G401 (cell line): ENCODE measurements around the gene TBPL2. TPM values are rescaled to one million over a fixed set of nuclear protein-coding genes. Genes with fewer than 3 reads are reported as not detected.

ENCODE experiments used
- DNase-seq: peaks from one replicate; pipeline ENCODE4 v3.0.0-alpha.2; 2015; ENCODE audit warnings: low spot score
- in situ Hi-C: cut with HindIII; loops from 2 replicates; pipeline ENCODE4 v1.10.0; 2016; ENCODE audit warnings: low sequenced_read_pairs, mixed read lengths
- total RNA-seq: library from RNA; depleted of rRNA; stranded (reverse); fragments of >200 nt; shearing (Covaris generic); gene quantifications from 2 replicates; pipeline ENCODE4 v1.2.3, GENCODE V29; 2014; rRNA removed

The TBPL2 gene
- total RNA-seq, 1 experiment from 2014 or later: not detected

GRCh38 chr14:55374771-55375170, 65.6 kb downstream of the TBPL2 start:
- no peak for DNase-seq
- in situ Hi-C loops: no loop called here

DNA sequence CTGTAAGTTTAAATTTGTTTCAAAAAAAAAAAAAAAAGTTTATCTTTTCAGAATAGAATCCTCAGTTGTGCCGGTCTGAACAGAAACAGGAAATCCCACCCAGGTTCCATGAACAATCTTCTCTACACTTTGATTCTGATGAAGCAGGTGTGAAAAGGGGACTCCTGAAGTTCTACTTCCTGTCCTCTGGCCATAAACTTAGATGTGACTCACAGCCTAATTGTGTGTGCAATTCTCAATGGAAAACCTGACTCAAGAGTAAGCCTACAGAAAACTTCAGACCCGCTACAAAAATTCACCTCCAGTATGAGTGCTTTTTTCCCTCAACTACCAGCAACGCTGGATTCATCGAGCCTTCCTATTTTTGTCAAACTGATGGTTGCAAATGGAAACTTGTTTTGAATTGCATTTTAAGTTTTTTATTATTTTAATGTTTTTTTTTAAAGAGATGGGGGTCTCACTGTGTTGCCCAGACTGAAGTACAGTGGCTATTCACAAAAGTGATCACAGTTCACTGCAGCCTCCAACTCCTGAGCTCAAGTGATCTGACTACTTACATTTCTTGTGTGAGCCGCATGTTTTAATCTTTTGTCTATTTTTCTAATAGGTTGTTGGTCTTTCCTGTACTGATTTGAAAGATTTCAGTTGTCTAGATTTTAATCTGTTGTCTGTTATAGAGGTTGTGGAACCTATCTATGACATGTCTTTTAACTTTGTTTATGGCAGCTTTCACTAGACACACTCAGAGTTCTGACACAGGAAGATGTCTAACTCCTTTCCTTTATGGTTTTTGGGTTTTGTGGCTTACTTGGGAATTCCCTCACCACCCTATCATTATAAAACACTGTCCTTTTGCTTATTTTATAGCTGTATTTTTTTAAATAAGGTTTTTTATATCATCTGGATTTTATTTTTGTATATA, 66.4 kb downstream of the TBPL2 start:
- in situ Hi-C loops: no loop called here
- DNase-seq: no peak

GRCh38 chr14:55372825-55373224, 67.6 kb downstream of the TBPL2 start:
- in situ Hi-C loops: no loop called here
- DNase-seq: no peak

DNA sequence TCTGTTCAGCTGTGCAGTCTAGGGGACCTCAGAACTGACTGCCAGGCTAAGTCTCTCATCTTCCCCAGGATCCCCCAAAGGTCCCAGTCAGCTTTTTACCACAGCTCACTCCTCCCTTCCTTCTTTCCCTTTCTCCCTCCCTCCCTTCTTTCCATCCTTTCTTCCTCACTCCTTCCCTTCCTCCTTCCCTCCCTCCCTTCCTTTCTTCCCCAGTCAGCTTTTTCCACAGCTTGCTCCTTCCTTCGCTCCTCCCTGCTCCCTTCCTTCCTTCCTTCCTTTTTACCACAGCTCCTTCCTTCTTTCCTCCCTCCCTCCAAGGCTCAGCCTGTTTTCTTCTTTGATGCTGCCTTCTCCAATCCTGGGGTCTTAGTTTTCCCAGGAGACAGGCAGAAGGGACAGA, 68.0 kb downstream of the TBPL2 start:
- in situ Hi-C loops: no loop called here
- DNase-seq: no peak

GRCh38 chr14:55370883-55371455, 69.4 kb downstream of the TBPL2 start:
- in situ Hi-C loops: no loop called here
- DNase-seq: no peak

DNA sequence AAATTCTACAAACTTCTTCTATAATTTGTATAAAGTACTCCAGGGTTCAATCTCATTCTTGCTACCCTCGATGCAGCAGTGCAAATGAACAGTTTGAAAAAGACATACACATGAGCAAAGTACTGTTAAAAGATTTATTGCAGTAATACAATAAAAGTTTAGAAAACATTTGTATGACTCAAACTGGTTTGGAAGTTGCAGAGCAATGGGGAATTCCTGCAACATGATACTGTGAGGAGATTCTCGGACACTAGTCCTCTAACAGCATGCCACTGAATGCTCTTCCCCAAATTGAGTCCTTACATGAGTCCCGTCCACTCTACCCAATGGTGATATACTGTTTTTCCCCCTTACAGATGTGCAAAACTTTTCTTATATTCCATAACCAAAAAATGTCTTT, 74.1 kb downstream of the TBPL2 start:
- DNase-seq: no peak
- in situ Hi-C loops: no loop called here

Other genes with a start within 250 kb of the TBPL2 start
- gene DLGAP5, start 249.0 kb downstream of the TBPL2 start, total RNA-seq: 63.1 and 109 TPM in 2 replicates
- gene FBXO34, start 169.2 kb downstream of the TBPL2 start, total RNA-seq: 23.0 and 29.7 TPM in 2 replicates
- gene ATG14, start 28.8 kb downstream of the TBPL2 start, total RNA-seq: 8.7 and 9.1 TPM in 2 replicates
- 92.4 and 132 TPM in 2 replicates for gene KTN1, start 139.6 kb upstream of the TBPL2 start, total RNA-seq